HFF-Myc (cell line): ENCODE data around the gene METTL14.
"Not testable (repeated sequence)": the region's sequence is repeated elsewhere in the genome, so short reads cannot be mapped to it uniquely, and the experiment has no call there.

Experiments used
- DNase-seq: peaks from one replicate; pipeline ENCODE4 v3.0.0-alpha.2; 2011; ENCODE audit warnings: low read depth; ENCODE audit errors: extremely low read depth
- H3K4me3 ChIP-seq: replicated peaks from 2 replicates; pipeline ENCODE4 v1.5.1; 2011; ENCODE audit warnings: low read depth, mild to moderate bottlenecking, control low read depth, low read length
- CTCF ChIP-seq: IDR thresholded peaks from 2 replicates; pipeline ENCODE4 v1.5.1; 2012; ENCODE audit warnings: mild to moderate bottlenecking, low read depth, low read length, control low read depth; ENCODE audit errors: missing control alignments

The METTL14 gene

GRCh38 chr4:118684873-118685811, at the start of gene METTL14:
TSS of gene METTL14 (plus strand) at chr4:118685392. CDS start at chr4:118685535, 143 bp downstream.
- TF ChIP-seq CTCF, result no peak
- DNase-seq, result peak; percentile 79
- peak within 1 kb of the TSS; percentile 73 for H3K4me3 ChIP-seq

DNA sequence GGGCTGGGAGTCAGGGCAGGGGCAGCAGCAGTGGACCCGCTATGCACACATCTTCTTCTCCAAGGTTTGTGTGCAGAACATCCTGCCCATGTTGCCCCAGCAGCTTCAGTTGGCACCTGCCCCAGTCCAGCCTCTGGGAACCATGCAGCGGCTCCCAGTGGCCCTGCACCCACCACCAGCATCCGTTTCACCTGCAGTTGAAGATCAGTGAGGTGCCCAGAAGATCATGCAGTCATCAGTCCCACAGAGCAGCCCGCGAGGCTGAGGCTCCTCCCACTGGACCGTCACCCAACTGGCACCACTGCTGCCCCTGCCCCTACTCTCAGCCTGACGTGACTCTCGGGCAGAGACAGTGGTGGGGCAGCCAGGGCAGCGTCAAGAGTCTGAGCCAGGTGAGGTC, 49.1 kb upstream of the METTL14 start:
- not testable (repeated sequence) for DNase-seq, H3K4me3 ChIP-seq

- not testable (repeated sequence) for H3K4me3 ChIP-seq, DNase-seq
- TF ChIP-seq CTCF, result peak; percentile 40
These were observed 20.5 kb upstream of the METTL14 start for GRCh38 chr4:118664665-118665064.

DNA sequence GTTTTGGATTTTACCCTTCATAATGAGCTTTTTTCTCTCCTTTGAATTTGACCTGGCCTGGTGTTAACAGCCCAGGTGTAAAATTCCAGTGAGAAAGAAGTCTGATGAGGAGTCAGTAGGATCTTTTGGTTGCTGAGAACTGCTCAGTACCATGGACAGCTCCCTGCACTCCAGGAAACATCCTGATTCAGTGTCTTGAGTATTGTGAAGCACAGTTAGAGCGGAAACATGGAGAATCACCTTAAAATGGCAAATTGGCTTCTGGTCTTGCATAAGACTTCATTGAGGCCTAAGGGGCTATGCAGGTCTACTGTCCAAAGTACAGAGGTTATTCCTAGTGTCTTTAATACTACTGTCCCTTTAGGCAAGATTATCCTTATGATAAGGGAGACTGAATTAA, 16.0 kb upstream of the METTL14 start:
- H3K4me3 ChIP-seq, result not testable (repeated sequence)
- peak; percentile 58 for DNase-seq

- DNase-seq, H3K4me3 ChIP-seq: not testable (repeated sequence)
These were observed 14.2 kb upstream of the METTL14 start for GRCh38 chr4:118670968-118671367.

DNA sequence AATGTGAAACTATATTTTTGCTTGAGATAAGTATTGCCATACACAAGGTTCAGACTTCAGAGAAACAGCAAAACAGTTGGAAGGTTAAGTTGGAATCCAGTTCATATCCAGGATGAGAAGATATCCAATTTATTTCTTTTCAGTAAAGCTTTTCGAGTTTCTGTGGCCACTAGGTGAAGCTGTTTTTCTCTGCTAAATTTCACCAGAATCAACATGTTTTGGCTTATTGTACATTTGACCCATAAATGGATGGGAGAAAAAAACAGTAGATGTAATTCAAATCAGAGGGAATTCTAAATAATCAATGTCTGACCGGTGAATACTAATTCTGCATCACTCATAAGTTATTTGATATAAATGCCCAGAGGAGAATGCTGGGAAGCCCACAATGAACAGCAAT, 9.1 kb upstream of the METTL14 start:
- no peak for DNase-seq
- no peak for TF ChIP-seq CTCF
- H3K4me3 ChIP-seq, result no peak overlapping the region

DNA sequence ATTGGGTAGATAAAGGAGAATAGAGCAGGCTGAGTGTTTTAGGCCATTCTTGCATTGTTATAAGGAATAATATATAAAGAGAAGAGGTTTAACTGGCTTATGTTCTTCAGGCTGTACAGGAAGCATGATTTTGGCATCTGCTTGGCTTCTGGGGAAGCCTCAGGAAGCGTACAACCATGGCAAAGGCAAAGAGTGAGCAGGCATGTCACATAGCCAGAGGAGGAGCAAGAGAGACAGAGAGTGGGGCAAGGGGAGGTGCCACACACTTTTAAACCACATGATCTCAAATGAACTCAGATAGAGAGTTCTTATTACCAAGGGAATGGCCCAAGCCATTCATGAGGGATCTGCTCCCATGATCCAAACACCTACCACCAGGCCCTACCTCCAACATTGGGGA, 4.4 kb upstream of the METTL14 start:
- TF ChIP-seq CTCF, result no peak
- H3K4me3 ChIP-seq, result no peak overlapping the region
- DNase-seq, result no peak

- peak; percentile 61 for TF ChIP-seq CTCF
- H3K4me3 ChIP-seq, result no peak overlapping the region
- DNase-seq, result peak; percentile 20
These were observed 2.3 kb upstream of the METTL14 start for GRCh38 chr4:118682928-118683327.
